Ovary (tissue), 3 donors: ENCODE data around the gene EXOC2.

Experiments used
- POLR2A ChIP-seq: fragments of 450-650 bp; IDR thresholded peaks from one replicate; pipeline ENCODE4 v1.6.1; 2017; ENCODE audit warnings: antibody characterized with exemption, mild to moderate bottlenecking, moderate library complexity
- TF ChIP-seq, protein P1 (sequence below), 3 donors: fragments of 450-650 bp in 2 of 3; fragments of 200-600 bp in 1 of 3; IDR thresholded peaks; one replicate each; pipeline versions ENCODE4 v1.5.1 to v1.8.0; 2016 to 2022; ENCODE audit warnings: antibody characterized with exemption in 3 of 3, mild to moderate bottlenecking in 1 of 3
- donor health status: DM: no; HTN: no; CAD: no.

DNA sequence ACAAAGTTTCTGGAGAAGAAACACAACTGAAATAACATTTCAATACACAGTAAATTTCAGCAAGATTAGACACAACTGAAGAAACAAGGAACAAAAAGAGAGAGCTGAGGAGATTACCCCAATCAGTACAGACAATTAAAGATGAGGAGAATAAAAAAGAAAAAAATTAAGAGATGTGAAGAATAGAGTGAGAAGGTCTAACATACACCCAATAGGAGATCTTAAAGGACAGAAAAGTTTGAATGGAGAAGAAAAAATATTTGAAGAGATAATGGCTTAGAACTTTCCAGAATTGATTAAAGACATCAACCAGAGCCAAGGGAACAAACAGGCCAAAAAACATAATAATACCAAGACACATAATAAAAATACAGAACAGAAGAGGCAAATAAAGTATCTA, 152.4 kb downstream of the EXOC2 start:
- no peak for TF ChIP-seq POLR2A
- TF ChIP-seq, protein P1, sequence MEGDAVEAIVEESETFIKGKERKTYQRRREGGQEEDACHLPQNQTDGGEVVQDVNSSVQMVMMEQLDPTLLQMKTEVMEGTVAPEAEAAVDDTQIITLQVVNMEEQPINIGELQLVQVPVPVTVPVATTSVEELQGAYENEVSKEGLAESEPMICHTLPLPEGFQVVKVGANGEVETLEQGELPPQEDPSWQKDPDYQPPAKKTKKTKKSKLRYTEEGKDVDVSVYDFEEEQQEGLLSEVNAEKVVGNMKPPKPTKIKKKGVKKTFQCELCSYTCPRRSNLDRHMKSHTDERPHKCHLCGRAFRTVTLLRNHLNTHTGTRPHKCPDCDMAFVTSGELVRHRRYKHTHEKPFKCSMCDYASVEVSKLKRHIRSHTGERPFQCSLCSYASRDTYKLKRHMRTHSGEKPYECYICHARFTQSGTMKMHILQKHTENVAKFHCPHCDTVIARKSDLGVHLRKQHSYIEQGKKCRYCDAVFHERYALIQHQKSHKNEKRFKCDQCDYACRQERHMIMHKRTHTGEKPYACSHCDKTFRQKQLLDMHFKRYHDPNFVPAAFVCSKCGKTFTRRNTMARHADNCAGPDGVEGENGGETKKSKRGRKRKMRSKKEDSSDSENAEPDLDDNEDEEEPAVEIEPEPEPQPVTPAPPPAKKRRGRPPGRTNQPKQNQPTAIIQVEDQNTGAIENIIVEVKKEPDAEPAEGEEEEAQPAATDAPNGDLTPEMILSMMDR (IDR thresholded peaks at IDR 0.05): no peak
